Common myeloid progenitor, CD34-positive (primary cell): ENCODE measurements around the gene C4orf50.
"Not testable (repeated sequence)": the region's sequence is repeated elsewhere in the genome, so short reads cannot be mapped to it uniquely, and the experiment has no call there.

Experiments
- CTCF ChIA-PET: fragments of 350-600 bp; sonication (Branson Sonifier 250); formaldehyde crosslinking; loops from one replicate; lab custom pipeline; 2021; ENCODE audit warnings: antibody characterized with exemption; lab: Charles Lee
- POLR2A ChIA-PET: fragments of 350-600 bp; sonication (Branson Sonifier 250); formaldehyde crosslinking; loops from one replicate; lab custom pipeline; 2021; ENCODE audit warnings: antibody characterized with exemption; lab: Charles Lee
- DNase-seq, 3 donors: peaks; one replicate each; pipeline versions ENCODE4 v3.0.0 to v3.0.0-alpha.2; 2013
- H3K27ac ChIP-seq, 2 experiments: 1 replicate in 1 of 2; 2 replicates in 1 of 2; pipeline ENCODE4 v1.7.0; 2013; ENCODE audit warnings: inconsistent platforms in 2 of 2, low read length in 2 of 2, mild to moderate bottlenecking in 2 of 2, low read depth in 1 of 2, moderate library complexity in 1 of 2; ENCODE audit not compliant: severe bottlenecking in 2 of 2, insufficient read depth in 1 of 2, poor library complexity in 1 of 2
- H3K27me3 ChIP-seq, 5 experiments: replicated peaks in 2 of 5; 1 replicate in 3 of 5; 2 replicates in 2 of 5; pipeline versions ENCODE4 v1.6.1 to v1.7.0; 2013; ENCODE audit warnings: low read length in 4 of 5, mild to moderate bottlenecking in 2 of 5, moderate library complexity in 2 of 5, inconsistent platforms in 1 of 5; ENCODE audit not compliant: insufficient read depth in 5 of 5, control insufficient read depth in 4 of 5
- H3K36me3 ChIP-seq, 4 experiments: 1 replicate in 2 of 4; 2 replicates in 2 of 4; pipeline versions ENCODE4 v1.6.1 to v1.7.0; 2013; ENCODE audit warnings: low read length in 3 of 4, control low read depth in 1 of 4, mild to moderate bottlenecking in 1 of 4; ENCODE audit not compliant: control insufficient read depth in 4 of 4, insufficient read depth in 4 of 4
- H3K4me1 ChIP-seq, 4 experiments: 1 replicate in 3 of 4; 2 replicates in 1 of 4; pipeline versions ENCODE4 v1.6.1 to v1.7.1; 2013; ENCODE audit warnings: low read length in 3 of 4, mild to moderate bottlenecking in 3 of 4, control low read depth in 1 of 4, inconsistent platforms in 1 of 4, moderate library complexity in 1 of 4; ENCODE audit not compliant: control insufficient read depth in 4 of 4, insufficient read depth in 4 of 4; ENCODE audit errors: control extremely low read depth in 1 of 4
- H3K4me3 ChIP-seq, 7 experiments: 1 replicate in 4 of 7; 2 replicates in 3 of 7; pipeline versions ENCODE4 v1.5.1 to v1.7.0; 2013; ENCODE audit warnings: mild to moderate bottlenecking in 7 of 7, low read length in 6 of 7, moderate library complexity in 6 of 7, inconsistent platforms in 2 of 7, low read depth in 2 of 7, control low read depth in 1 of 7; ENCODE audit not compliant: insufficient read depth in 4 of 7, control insufficient read depth in 1 of 7; ENCODE audit errors: extremely low read depth in 1 of 7
- H3K9me3 ChIP-seq, 5 experiments: 1 replicate in 4 of 5; 2 replicates in 1 of 5; pipeline versions ENCODE4 v1.6.1 to v1.7.1; 2013; ENCODE audit warnings: low read length in 4 of 5, mild to moderate bottlenecking in 2 of 5, inconsistent platforms in 1 of 5, low read depth in 1 of 5, moderate library complexity in 1 of 5; ENCODE audit not compliant: control insufficient read depth in 4 of 5, insufficient read depth in 2 of 5; ENCODE audit errors: control extremely low read depth in 1 of 5
- WGBS: methylation state at CpG from one replicate; pipeline ENCODE4 v1.1.5; 2013; ENCODE audit not compliant: insufficient coverage; 5-methylcytosine and 5-hydroxymethylcytosine counted together

The C4orf50 gene

DNA sequence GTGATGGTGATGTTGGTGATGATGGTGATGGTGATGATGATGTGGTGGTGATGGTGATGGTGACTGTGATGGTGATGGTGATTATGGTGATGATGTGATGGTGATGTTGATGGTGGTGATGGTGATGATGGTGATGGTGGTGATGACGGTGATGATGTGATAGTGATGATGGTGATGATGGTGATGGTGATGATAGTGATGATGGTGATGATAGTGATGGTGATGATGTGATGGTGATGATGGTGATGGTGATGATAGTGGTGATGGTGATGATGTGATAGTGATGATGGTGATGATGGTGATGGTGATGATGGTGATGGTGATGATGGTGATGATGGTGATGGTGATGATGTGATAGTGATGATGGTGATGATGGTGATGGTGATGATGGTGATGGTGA is 14.7 kb downstream of the C4orf50 start:
- H3K4me1 ChIP-seq, H3K4me3 ChIP-seq, H3K9me3 ChIP-seq, H3K36me3 ChIP-seq, H3K27ac ChIP-seq, DNase-seq, POLR2A ChIA-PET: not testable (repeated sequence)
- 0% methylated on average over 1 of the region's 1 CpG for WGBS
- H3K27me3 ChIP-seq: peaks cover 0 to 31% (median 9%) of the 10 kb centered on the region in 5 experiments
- CTCF ChIA-PET: interaction anchor here (1.2 to 1.6 kb wide), 3 partner anchors 8 to 17 kb away, joined by 3 to 4 read pairs (median 3); no protein-coding TSS in a partner anchor

GRCh38 chr4:6002926-6003325 is 15.3 kb downstream of the C4orf50 start:
- Histone ChIP-seq H3K9me3 (peaks cover 0 to 2% (median 0%) of the 10 kb centered on the region in 5 experiments), H3K36me3 (no peaks in the 10 kb centered on the region), H3K27ac (no peak overlapping the region), H3K4me1 (peaks cover 0 to 6% (median under 1%) of the 10 kb centered on the region in 4 experiments), H3K27me3 (peaks cover 0 to 25% (median 8%) of the 10 kb centered on the region in 5 experiments), H3K4me3 (no peak overlapping the region)
- ChIA-PET CTCF (interaction anchor here (1.1 to 1.6 kb wide), 4 partner anchors 9 to 18 kb away, joined by 3 to 4 read pairs (median 3); partner anchors contain the start of gene C4orf50), POLR2A (no interaction called here)
- 67% methylated on average over 3 of the region's 3 CpGs for WGBS
- no peak for DNase-seq

DNA sequence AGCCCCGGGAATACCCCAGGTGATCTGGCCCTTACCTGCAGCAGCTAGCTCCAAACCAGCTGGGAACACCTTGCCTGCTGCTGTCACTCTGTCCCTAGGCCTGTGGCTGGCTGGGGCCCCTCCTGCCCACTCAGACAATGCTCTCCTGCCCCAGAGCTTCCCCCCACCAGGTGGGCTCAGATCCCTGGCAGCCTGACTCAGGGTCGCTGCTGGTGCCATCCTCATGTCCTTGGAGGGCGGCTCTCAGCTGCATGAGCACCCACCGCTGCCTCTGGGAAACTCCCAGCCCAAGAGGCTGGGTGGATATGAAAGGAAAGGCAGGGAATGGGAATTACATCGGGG is 15.8 kb downstream of the C4orf50 start:
- Histone ChIP-seq H3K27me3 (peaks cover 0 to 21% (median 7%) of the 10 kb centered on the region in 5 experiments), H3K27ac (no peak overlapping the region), H3K4me3 (no peak overlapping the region), H3K36me3 (no peaks in the 10 kb centered on the region), H3K4me1 (peaks cover 0 to 4% (median 0%) of the 10 kb centered on the region in 4 experiments), H3K9me3 (peaks cover 0 to 2% (median 0%) of the 10 kb centered on the region in 5 experiments)
- POLR2A ChIA-PET: no interaction called here
- WGBS: 96% methylated on average over 3 of the region's 5 CpGs
- CTCF ChIA-PET: interaction anchor here (1.1 to 1.6 kb wide), 4 partner anchors 9 to 18 kb away, joined by 3 to 4 read pairs (median 3); partner anchors contain the start of gene C4orf50
- DNase-seq: no peak

GRCh38 chr4:6001680-6002491 is 16.3 kb downstream of the C4orf50 start:
- CTCF ChIA-PET: interaction anchor here (1.1 to 1.6 kb wide), 3 partner anchors 8 to 19 kb away, joined by 3 read pairs; partner anchors contain the start of gene C4orf50
- H3K4me3 ChIP-seq: no peak overlapping the region

DNA sequence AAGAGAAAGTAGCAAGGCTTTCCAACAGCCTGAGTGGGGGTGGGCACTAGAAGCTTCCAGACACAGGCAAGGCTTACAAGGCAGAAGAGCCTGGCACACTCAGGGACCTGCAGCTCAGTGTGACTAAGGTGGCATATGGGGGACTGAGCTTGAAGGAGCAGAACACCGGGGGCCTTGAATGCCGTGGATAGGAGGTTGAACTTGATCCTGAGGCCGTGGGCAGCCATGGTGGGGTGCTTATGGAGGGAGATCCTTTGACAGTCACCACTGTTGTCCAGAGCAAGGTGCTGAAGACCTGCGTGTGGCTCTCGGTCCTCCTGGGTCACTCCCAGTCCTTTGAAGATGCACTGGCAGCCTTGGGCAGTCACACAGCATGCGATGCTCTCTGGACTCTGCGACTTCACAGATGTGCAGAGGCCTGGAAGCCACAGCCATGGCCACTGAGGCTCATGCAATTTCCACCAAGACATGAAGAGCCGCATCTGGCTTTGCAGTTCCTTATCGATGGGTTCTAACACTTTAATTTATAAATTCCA is 18.3 kb downstream of the C4orf50 start:
- ChIA-PET POLR2A (no interaction called here), CTCF (interaction anchor here (0.7 to 5.6 kb wide), 10 partner anchors 11 to 327 kb away, joined by 3 to 59 read pairs (median 7); partner anchors contain the start of gene C4orf50)
- DNase-seq: no peak
- Histone ChIP-seq H3K27me3 (peaks cover 0 to 25% (median 2%) of the 10 kb centered on the region in 5 experiments), H3K4me1 (peaks cover 0 to 4% (median 0%) of the 10 kb centered on the region in 4 experiments), H3K27ac (no peak overlapping the region), H3K9me3 (peaks cover 0 to 2% (median 0%) of the 10 kb centered on the region in 5 experiments), H3K36me3 (no peaks in the 10 kb centered on the region), H3K4me3 (no peak overlapping the region)
- 91% methylated on average over 8 of the region's 9 CpGs for WGBS

More at GRCh38 chr4:6001680-6002491, 16.3 kb downstream of the C4orf50 start:
- 70% methylated on average over 4 of the region's 6 CpGs for WGBS
- no peak overlapping the region for H3K27ac ChIP-seq
- no peak for DNase-seq
- peaks cover 0 to 16% (median 3%) of the 10 kb centered on the region in 5 experiments for H3K27me3 ChIP-seq
- no peaks in the 10 kb centered on the region for H3K36me3 ChIP-seq
- H3K4me1 ChIP-seq: peaks cover 0 to 4% (median 0%) of the 10 kb centered on the region in 4 experiments
- POLR2A ChIA-PET: no interaction called here
- H3K9me3 ChIP-seq: peaks cover 0 to 2% (median 0%) of the 10 kb centered on the region in 5 experiments

- Histone ChIP-seq H3K27ac (no peak overlapping the region), H3K27me3 (peaks cover 0 to 28% (median 2%) of the 10 kb centered on the region in 5 experiments), H3K9me3 (peaks cover 0 to 2% (median 0%) of the 10 kb centered on the region in 5 experiments), H3K36me3 (no peaks in the 10 kb centered on the region), H3K4me1 (peaks cover 0 to 4% (median 0%) of the 10 kb centered on the region in 4 experiments), H3K4me3 (no peak overlapping the region)
- 79% methylated on average over 6 of the region's 6 CpGs for WGBS
- POLR2A ChIA-PET: no interaction called here
- DNase-seq: no peak
- CTCF ChIA-PET: interaction anchor here (0.7 to 5.6 kb wide), 11 partner anchors 11 to 328 kb away, joined by 3 to 59 read pairs (median 4); partner anchors contain the start of gene C4orf50
These were observed 18.9 kb downstream of the C4orf50 start for GRCh38 chr4:5999356-5999755.
